ENCODE measurements around the gene NAIF1. TPM values are rescaled to one million over a fixed set of nuclear protein-coding genes. Genes with fewer than 3 reads are reported as not detected.
A peak's percentile ranks its signal among the peaks of the same experiment; 100 is the strongest.
"Not testable (repeated sequence)": the region's sequence is repeated elsewhere in the genome, so short reads cannot be mapped to it uniquely, and the experiment has no call there.

Gene NAIF1
- total and polyA plus RNA-seq, 12 donors = 3.2 to 7.2 (median 5.5) TPM

- peak overlapping the region in 1 of 10 donors; percentile 89 for H3K27ac ChIP-seq
- H3K36me3 ChIP-seq = no peaks in the 10 kb centered on the region
- peak in 4 of 8 donors; percentile 29 to 61 (median 44) for ATAC-seq
- H3K4me1 ChIP-seq = peaks cover 0 to 74% (median 0%) of the 10 kb centered on the region in 9 donors
- intact Hi-C loops (cut with DNase I) = no loop called here
- no peaks in the 10 kb centered on the region for H3K9me3 ChIP-seq
- TF ChIP-seq CTCF (IDR thresholded peaks at IDR 0.05) = no peak
- WGBS, 2 donors = 85 to 87% methylated on average over 12 of the region's 12 CpGs
- no peak for DNase-seq
- no peaks in the 10 kb centered on the region for H3K27me3 ChIP-seq
- H3K4me3 ChIP-seq = peak overlapping the region in 1 of 10 donors; percentile 17
Observed at GRCh38 chr9:128026255-128026772, 40.8 kb downstream of the NAIF1 start.

- intact Hi-C loops (cut with DNase I) = no loop called here
- 72 to 84% methylated on average over 4 of the region's 4 CpGs for WGBS, 2 donors
- TF ChIP-seq CTCF (IDR thresholded peaks at IDR 0.05) = no peak
- H3K27me3 ChIP-seq = no peaks in the 10 kb centered on the region
- H3K4me1 ChIP-seq = peaks cover 0 to 73% (median 0%) of the 10 kb centered on the region in 9 donors
- H3K27ac ChIP-seq = peak overlapping the region in 1 of 10 donors; percentile 89
- DNase-seq (no peak), ATAC-seq (no peak)
- H3K36me3 ChIP-seq = no peaks in the 10 kb centered on the region
- peak overlapping the region in 1 of 10 donors; percentile 17 for H3K4me3 ChIP-seq
- H3K9me3 ChIP-seq = no peaks in the 10 kb centered on the region
Observed at GRCh38 chr9:128025736-128026135, 41.4 kb downstream of the NAIF1 start.

GRCh38 chr9:128024761-128025308 lies 42.3 kb downstream of the NAIF1 start:
- no peaks in the 10 kb centered on the region for H3K36me3 ChIP-seq
- no peak for DNase-seq
- peaks cover 0 to 68% (median 0%) of the 10 kb centered on the region in 9 donors for H3K4me1 ChIP-seq
- intact Hi-C loops (cut with DNase I) = no loop called here
- no peak overlapping the region for H3K4me3 ChIP-seq
- no peaks in the 10 kb centered on the region for H3K27me3 ChIP-seq
- ATAC-seq = no peak
- WGBS, 2 donors = 63 to 74% methylated on average over 5 of the region's 5 CpGs
- no peaks in the 10 kb centered on the region for H3K9me3 ChIP-seq
- H3K27ac ChIP-seq = peak overlapping the region in 1 of 10 donors; percentile 89
- TF ChIP-seq CTCF (IDR thresholded peaks at IDR 0.05) = no peak

- H3K27ac ChIP-seq; intact Hi-C loops (cut with DNase I); DNase-seq; H3K27me3 ChIP-seq; ATAC-seq; H3K36me3 ChIP-seq; H3K4me3 ChIP-seq; H3K9me3 ChIP-seq: not testable (repeated sequence)
- H3K4me1 ChIP-seq = peaks cover 0 to 59% (median 0%) of the 10 kb centered on the region in 9 donors
- 77 to 87% methylated on average over 12 of the region's 12 CpGs for WGBS, 2 donors
Observed at GRCh38 chr9:128023671-128024070, 43.4 kb downstream of the NAIF1 start.

- H3K36me3 ChIP-seq = no peaks in the 10 kb centered on the region
- TF ChIP-seq CTCF (IDR thresholded peaks at IDR 0.05) = no peak
- H3K4me1 ChIP-seq = peaks cover 0 to 52% (median 0%) of the 10 kb centered on the region in 9 donors
- no peak for DNase-seq
- 66 to 73% methylated on average over 2 of the region's 2 CpGs for WGBS, 2 donors
- no peaks in the 10 kb centered on the region for H3K27me3 ChIP-seq
- H3K9me3 ChIP-seq = no peaks in the 10 kb centered on the region
- peak overlapping the region in 1 of 10 donors; percentile 14 for H3K27ac ChIP-seq
- intact Hi-C loops (cut with DNase I) = no loop called here
- H3K4me3 ChIP-seq = no peak overlapping the region
- ATAC-seq = peak in 2 of 8 donors; percentile 42 to 48
Observed at GRCh38 chr9:128022886-128023285, 44.2 kb downstream of the NAIF1 start.

Data from heart right ventricle (tissue), 16 donors.